H9 (cell line): ENCODE data around the gene EBF4. TPM values are rescaled to one million over a fixed set of nuclear protein-coding genes. Genes with fewer than 3 reads are reported as not detected.

ENCODE experiments used
- DNase-seq: peaks from one replicate; pipeline ENCODE4 v3.0.0-alpha.2; 2017
- H2AFZ ChIP-seq: one replicate; pipeline ENCODE4 v1.6.1; 2013; ENCODE audit warnings: mild to moderate bottlenecking, low read length, control low read depth, moderate library complexity
- H2AK5ac ChIP-seq: 2 replicates; pipeline ENCODE4 v1.6.1; 2013; ENCODE audit warnings: low read length, control low read depth, mixed read lengths; ENCODE audit not compliant: insufficient read length
- H2BK120ac ChIP-seq: one replicate; pipeline ENCODE4 v1.6.1; 2013; ENCODE audit warnings: low read depth, mild to moderate bottlenecking, low read length, control low read depth, inconsistent platforms; ENCODE audit not compliant: poor library complexity, severe bottlenecking
- H2BK12ac ChIP-seq: 2 replicates; pipeline ENCODE4 v1.6.1; 2013; ENCODE audit warnings: low read length, control low read depth, mixed read lengths, low read depth; ENCODE audit not compliant: insufficient read length
- H2BK15ac ChIP-seq: 2 replicates; pipeline ENCODE4 v1.6.1; 2013; ENCODE audit warnings: low read depth, low read length, control low read depth
- H2BK20ac ChIP-seq: one replicate; pipeline ENCODE4 v1.6.1; 2013; ENCODE audit warnings: low read depth, mild to moderate bottlenecking, low read length, control low read depth, inconsistent platforms; ENCODE audit not compliant: poor library complexity, severe bottlenecking
- H2BK5ac ChIP-seq: 2 replicates; pipeline ENCODE4 v1.6.1; 2013; ENCODE audit warnings: low read length, control low read depth, mixed read lengths; ENCODE audit not compliant: insufficient read length
- H3K14ac ChIP-seq: 2 replicates; pipeline ENCODE4 v1.6.1; 2013; ENCODE audit warnings: low read length, control low read depth; ENCODE audit not compliant: insufficient read depth
- H3K18ac ChIP-seq: 2 replicates; pipeline ENCODE4 v1.6.1; 2013; ENCODE audit warnings: low read depth, mild to moderate bottlenecking, mixed read lengths, low read length, control low read depth; ENCODE audit not compliant: insufficient read length
- H3K23ac ChIP-seq: 2 replicates; pipeline ENCODE4 v1.6.1; 2013; ENCODE audit warnings: low read length, control low read depth, mixed read lengths, low read depth; ENCODE audit not compliant: insufficient read length
- H3K23me2 ChIP-seq: 2 replicates; pipeline ENCODE4 v1.6.1; 2013; ENCODE audit warnings: low read depth, mild to moderate bottlenecking, mixed read lengths, low read length, control low read depth; ENCODE audit not compliant: insufficient read length, poor library complexity, severe bottlenecking
- H3K27ac ChIP-seq: 2 replicates; pipeline ENCODE4 v1.5.1; 2013; ENCODE audit warnings: low read length, control low read depth, mixed read lengths, low read depth; ENCODE audit not compliant: insufficient read length
- H3K27me3 ChIP-seq: 2 replicates; pipeline ENCODE4 v1.6.1; 2013; ENCODE audit warnings: low read length, control low read depth, inconsistent platforms; ENCODE audit not compliant: insufficient read depth
- H3K4ac ChIP-seq: 2 replicates; pipeline ENCODE4 v1.6.1; 2013; ENCODE audit warnings: low read depth, mild to moderate bottlenecking, control low read depth, inconsistent platforms, low read length, moderate library complexity
- H3K4me1 ChIP-seq: 2 replicates; pipeline ENCODE4 v1.6.1; 2013; ENCODE audit warnings: low read length, control low read depth, inconsistent platforms; ENCODE audit not compliant: insufficient read depth
- H3K4me2 ChIP-seq: 2 replicates; pipeline ENCODE4 v1.6.1; 2013; ENCODE audit warnings: low read length, control low read depth, mixed read lengths; ENCODE audit not compliant: insufficient read length, insufficient read depth
- H3K56ac ChIP-seq: 2 replicates; pipeline ENCODE4 v1.6.1; 2013; ENCODE audit warnings: low read depth, mild to moderate bottlenecking, mixed read lengths, low read length, control low read depth; ENCODE audit not compliant: insufficient read length
- H3K79me1 ChIP-seq: 2 replicates; pipeline ENCODE4 v1.6.1; 2013; ENCODE audit warnings: low read depth, mild to moderate bottlenecking, moderate library complexity, low read length, control low read depth, inconsistent platforms; ENCODE audit not compliant: insufficient read depth, poor library complexity, severe bottlenecking
- H3K79me2 ChIP-seq: 2 replicates; pipeline ENCODE4 v1.6.1; 2013; ENCODE audit warnings: low read length, control low read depth, inconsistent platforms; ENCODE audit not compliant: insufficient read depth
- H3K9ac ChIP-seq: 2 replicates; pipeline ENCODE4 v1.6.1; 2013; ENCODE audit warnings: low read length, control low read depth, mixed read lengths; ENCODE audit not compliant: insufficient read length; ENCODE audit errors: extremely low read depth
- H3K9me3 ChIP-seq: one replicate; pipeline ENCODE4 v1.6.1; 2013; ENCODE audit warnings: low read depth, low read length, inconsistent platforms; ENCODE audit not compliant: control insufficient read depth
- H3T11ph ChIP-seq: one replicate; pipeline ENCODE4 v1.6.1; 2013; ENCODE audit warnings: mild to moderate bottlenecking, low read length, control low read depth, inconsistent platforms
- H4K20me1 ChIP-seq: one replicate; pipeline ENCODE4 v1.6.1; 2013; ENCODE audit not compliant: control insufficient read depth, insufficient read length, insufficient read depth
- H4K5ac ChIP-seq: 2 replicates; pipeline ENCODE4 v1.6.1; 2013; ENCODE audit warnings: low read depth, mild to moderate bottlenecking, mixed read lengths, low read length, control low read depth; ENCODE audit not compliant: insufficient read length
- H4K8ac ChIP-seq: replicated peaks from 2 replicates; pipeline ENCODE4 v1.6.1; 2013; ENCODE audit warnings: low read length, control low read depth, mixed read lengths, low read depth; ENCODE audit not compliant: insufficient read length
- H4K91ac ChIP-seq: 2 replicates; pipeline ENCODE4 v1.6.1; 2013; ENCODE audit warnings: low read depth, mild to moderate bottlenecking, moderate library complexity, mixed read lengths, low read length, control low read depth; ENCODE audit not compliant: insufficient read length
- H3K27ac Mint-ChIP-seq, 3 experiments: 2 replicates in 2 of 3; 3 replicates in 1 of 3; pipeline ENCODE4 v1.8.0; 2020 to 2021; ENCODE audit warnings: mixed read lengths in 3 of 3, mild to moderate bottlenecking in 1 of 3, moderate library complexity in 1 of 3
- H3K27me3 Mint-ChIP-seq: 2 replicates; pipeline ENCODE4 v1.8.0; 2021; ENCODE audit warnings: low read depth, mild to moderate bottlenecking, moderate library complexity, mixed read lengths
- H3K36me3 Mint-ChIP-seq, 3 experiments: 2 replicates in 2 of 3; 3 replicates in 1 of 3; pipeline ENCODE4 v1.8.0; 2020 to 2021; ENCODE audit warnings: low read depth in 3 of 3, mixed read lengths in 3 of 3; ENCODE audit not compliant: insufficient read depth in 1 of 3
- H3K4me1 Mint-ChIP-seq, 2 experiments: 2 replicates each; pipeline ENCODE4 v1.8.0; 2020; ENCODE audit warnings: mixed read lengths in 2 of 2
- H3K4me3 Mint-ChIP-seq, 2 experiments: 2 replicates in 1 of 2; 3 replicates in 1 of 2; pipeline ENCODE4 v1.8.0; 2020 to 2021; ENCODE audit warnings: mild to moderate bottlenecking in 2 of 2, mixed read lengths in 2 of 2, moderate library complexity in 1 of 2
- H3K9me3 Mint-ChIP-seq, 2 experiments: 2 replicates in 1 of 2; 3 replicates in 1 of 2; pipeline ENCODE4 v1.8.0; 2020; ENCODE audit warnings: mild to moderate bottlenecking in 2 of 2, mixed read lengths in 2 of 2, moderate library complexity in 1 of 2
- WGBS: extraction: QIAGEN DNeasy Blood & Tissue Kit; methylation state at CpG from one replicate; pipeline ENCODE4 v1.1.7; 2013; ENCODE audit warnings: missing lambda C conversion rate, low lambda C conversion rate, mixed read lengths; ENCODE audit not compliant: insufficient read length; ENCODE audit errors: extremely low coverage; 5-methylcytosine and 5-hydroxymethylcytosine counted together
- total RNA-seq: library from RNA; stranded (reverse); gene quantifications from 2 replicates; pipeline ENCODE4 v1.2.1, GENCODE V29; 2021
- TF ChIP-seq, protein P1 (sequence below): fragments of 200-600 bp; sonication (generic); conservative IDR thresholded peaks from 3 replicates; pipeline ENCODE4 v1.8.0; 2021; ENCODE audit warnings: antibody characterized with exemption, mild to moderate bottlenecking

Gene EBF4
- total RNA-seq, 1 experiment from 2014 or later, result 3.9 TPM

DNA sequence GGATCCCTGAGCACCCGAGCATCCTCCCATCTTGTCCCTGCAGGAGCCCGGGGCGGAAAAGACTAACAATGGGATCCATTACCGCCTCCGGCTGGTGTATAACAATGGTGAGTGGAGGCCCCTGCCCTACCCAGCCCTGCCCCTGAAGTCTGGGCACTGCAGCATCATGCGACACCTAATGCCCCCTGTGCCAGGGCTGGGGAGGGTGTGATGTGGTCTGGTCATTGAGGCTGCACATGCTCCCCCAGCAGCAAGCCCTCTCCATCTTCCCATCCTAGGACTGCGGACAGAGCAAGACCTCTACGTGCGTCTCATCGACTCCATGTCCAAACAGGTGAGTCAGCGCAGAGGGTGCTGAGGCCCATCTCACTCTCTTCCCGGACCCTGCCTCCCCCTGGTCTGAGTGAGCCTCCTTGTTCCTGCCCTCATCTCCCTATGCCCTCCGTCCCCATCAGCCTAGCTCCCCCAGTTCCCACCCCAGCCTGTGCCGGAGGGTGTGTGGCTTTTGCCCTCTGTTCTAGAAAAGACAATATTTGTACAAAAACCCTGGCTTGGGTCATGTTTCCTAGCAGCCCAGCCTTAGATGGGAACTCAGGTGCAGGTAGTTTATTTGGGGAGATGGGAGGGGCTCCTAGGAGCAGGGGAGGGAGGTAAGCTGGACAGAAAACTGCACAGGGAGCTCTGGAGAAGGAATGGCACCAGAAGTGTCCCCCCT, 13.5 kb downstream of the EBF4 start:
- Histone ChIP-seq H3K4me2 (no peak overlapping the region), H2BK20ac (no peak overlapping the region), H2BK120ac (no peak overlapping the region), H2AK5ac (no peak overlapping the region), H4K5ac (no peak overlapping the region), H3K14ac (peak overlapping the region; percentile 21; the same call in 1 of the 2 replicates), H3K79me2 (no peaks in the 10 kb centered on the region), H3K23ac (no peak overlapping the region), H3K27me3 (peaks cover 3% of the 10 kb centered on the region; the same call in 1 of the 2 replicates), H3K79me1 (no peaks in the 10 kb centered on the region), H4K91ac (no peak overlapping the region), H2BK5ac (no peak overlapping the region), H3T11ph (no peak overlapping the region), H4K8ac (no peak overlapping the region), H4K20me1 (no peaks in the 10 kb centered on the region), H3K56ac (no peak overlapping the region), H2AFZ (no peak overlapping the region), H3K23me2 (no peaks in the 10 kb centered on the region), H3K9ac (no peak overlapping the region), H3K9me3 (no peaks in the 10 kb centered on the region), H2BK15ac (no peak overlapping the region), H3K4me1 (peaks cover 8% of the 10 kb centered on the region; the same call in 1 of the 2 replicates), H3K27ac (no peak overlapping the region), H3K4ac (no peak overlapping the region), H2BK12ac (no peak overlapping the region), H3K18ac (no peak overlapping the region)
- peak; percentile 68 for DNase-seq
- Mint-ChIP-seq H3K4me1 (peaks cover 45 to 49% of the 10 kb centered on the region in 2 experiments), H3K27ac (peak overlapping the region in 1 of 3 experiments; percentile 49; a peak in 2 of 7 replicates), H3K36me3 (no peaks in the 10 kb centered on the region), H3K9me3 (no peaks in the 10 kb centered on the region), H3K27me3 (peaks cover 71% of the 10 kb centered on the region), H3K4me3 (peak overlapping the region in 1 of 2 experiments; percentile 31; a peak in 2 of 5 replicates)
- TF ChIP-seq, protein P1, sequence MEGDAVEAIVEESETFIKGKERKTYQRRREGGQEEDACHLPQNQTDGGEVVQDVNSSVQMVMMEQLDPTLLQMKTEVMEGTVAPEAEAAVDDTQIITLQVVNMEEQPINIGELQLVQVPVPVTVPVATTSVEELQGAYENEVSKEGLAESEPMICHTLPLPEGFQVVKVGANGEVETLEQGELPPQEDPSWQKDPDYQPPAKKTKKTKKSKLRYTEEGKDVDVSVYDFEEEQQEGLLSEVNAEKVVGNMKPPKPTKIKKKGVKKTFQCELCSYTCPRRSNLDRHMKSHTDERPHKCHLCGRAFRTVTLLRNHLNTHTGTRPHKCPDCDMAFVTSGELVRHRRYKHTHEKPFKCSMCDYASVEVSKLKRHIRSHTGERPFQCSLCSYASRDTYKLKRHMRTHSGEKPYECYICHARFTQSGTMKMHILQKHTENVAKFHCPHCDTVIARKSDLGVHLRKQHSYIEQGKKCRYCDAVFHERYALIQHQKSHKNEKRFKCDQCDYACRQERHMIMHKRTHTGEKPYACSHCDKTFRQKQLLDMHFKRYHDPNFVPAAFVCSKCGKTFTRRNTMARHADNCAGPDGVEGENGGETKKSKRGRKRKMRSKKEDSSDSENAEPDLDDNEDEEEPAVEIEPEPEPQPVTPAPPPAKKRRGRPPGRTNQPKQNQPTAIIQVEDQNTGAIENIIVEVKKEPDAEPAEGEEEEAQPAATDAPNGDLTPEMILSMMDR, result no peak
- no CpG with 5 or more reads among the region's 14 CpGs for WGBS
